DOHH2 (cell line): ENCODE measurements around the gene PROM1.

Experiments
- H3F3A ChIP-seq: fragments of 200-600 bp; sonication (generic), shearing (Covaris generic); 2 replicates; pipeline ENCODE4 v1.6.0; 2016; ENCODE audit warnings: antibody characterized with exemption, mild to moderate bottlenecking; ENCODE audit not compliant: control insufficient read depth, insufficient read depth
- H3K27ac ChIP-seq: fragments of 200-600 bp; sonication (generic); 2 replicates; pipeline ENCODE4 v1.5.1; 2014; ENCODE audit warnings: low read depth, mild to moderate bottlenecking, low read length, moderate library complexity
- H3K27me3 ChIP-seq: fragments of 200-600 bp; sonication (generic); 2 replicates; pipeline ENCODE4 v1.6.1; 2014; ENCODE audit warnings: mild to moderate bottlenecking, low read length, mixed read lengths; ENCODE audit not compliant: control insufficient read depth
- H3K36me3 ChIP-seq: fragments of 200-600 bp; sonication (generic); 2 replicates; pipeline ENCODE4 v1.6.1; 2014; ENCODE audit warnings: mild to moderate bottlenecking, low read length, moderate library complexity, mixed read lengths; ENCODE audit not compliant: control insufficient read depth
- H3K4me1 ChIP-seq: fragments of 200-600 bp; sonication (generic); 2 replicates; pipeline ENCODE4 v1.6.1; 2014; ENCODE audit warnings: mild to moderate bottlenecking, low read length, mixed read lengths; ENCODE audit not compliant: control insufficient read depth
- H3K4me2 ChIP-seq: fragments of 200-600 bp; sonication (generic); 2 replicates; pipeline ENCODE4 v1.6.0; 2014; ENCODE audit warnings: mild to moderate bottlenecking, low read length, moderate library complexity
- H3K4me3 ChIP-seq: fragments of 200-600 bp; sonication (generic); 2 replicates; pipeline ENCODE4 v1.5.1; 2014; ENCODE audit warnings: mild to moderate bottlenecking, low read length, mixed read lengths
- H3K79me2 ChIP-seq: fragments of 200-600 bp; sonication (generic); 2 replicates; pipeline ENCODE4 v1.6.1; 2014; ENCODE audit warnings: mild to moderate bottlenecking, low read length, mixed read lengths; ENCODE audit not compliant: control insufficient read depth
- H3K9me2 ChIP-seq: fragments of 200-600 bp; sonication (generic); replicated peaks from 2 replicates; pipeline ENCODE4 v1.6.1; 2014; ENCODE audit warnings: mild to moderate bottlenecking, low read length, mixed read lengths; ENCODE audit not compliant: control insufficient read depth
- H3K9me3 ChIP-seq: fragments of 200-600 bp; sonication (generic); 2 replicates; pipeline ENCODE4 v1.6.1; 2014; ENCODE audit warnings: antibody characterized with exemption, low read length, mixed read lengths; ENCODE audit not compliant: control insufficient read depth, insufficient read depth
- H4K20me1 ChIP-seq: fragments of 200-600 bp; sonication (generic); 2 replicates; pipeline ENCODE4 v1.6.0; 2014; ENCODE audit warnings: low read depth, mild to moderate bottlenecking, antibody characterized with exemption, low read length, moderate library complexity; ENCODE audit not compliant: control insufficient read depth, insufficient read depth
- EZH2phosphoT487 ChIP-seq: fragments of 200-600 bp; sonication (generic); IDR thresholded peaks from 2 replicates; pipeline ENCODE4 v1.6.1; 2017; ENCODE audit warnings: borderline replicate concordance, mild to moderate bottlenecking, antibody characterized with exemption, low read length, moderate library complexity, mixed read lengths
- TF ChIP-seq, protein P1 (sequence below): fragments of 200-600 bp; sonication (generic); IDR thresholded peaks from one replicate; pipeline ENCODE4 v1.5.1; 2014; ENCODE audit warnings: antibody characterized with exemption, mild to moderate bottlenecking, low read depth, low read length; ENCODE audit not compliant: poor library complexity, severe bottlenecking

Gene PROM1

DNA sequence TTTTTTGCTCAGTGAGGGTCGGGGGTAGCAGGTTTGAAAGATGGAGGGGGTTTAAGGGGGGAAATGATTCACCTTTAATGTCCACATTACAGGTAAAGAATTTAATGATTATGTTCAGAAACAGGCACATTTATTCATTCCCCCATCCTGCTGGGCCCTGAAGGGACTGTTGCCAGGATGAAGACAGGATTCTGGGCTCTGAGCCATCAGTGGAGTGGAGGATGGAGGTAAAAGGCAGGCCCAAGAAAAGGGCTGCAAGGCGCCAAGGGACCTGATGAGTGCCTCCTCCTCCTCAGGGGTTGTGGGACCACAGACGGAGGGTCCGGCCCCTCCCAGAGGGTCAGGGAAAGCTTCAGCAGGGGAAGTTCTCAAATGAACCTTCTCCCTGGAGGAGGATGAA is 40.4 kb upstream of the PROM1 start:
- Histone ChIP-seq H3K27me3 (0 out of 2 replicates have a peak, but pooled peaks cover 10% of the 10 kb centered on the region), H3K9me2 (no peaks in the 10 kb centered on the region), H3F3A (no peaks in the 10 kb centered on the region), H3K79me2 (no peaks in the 10 kb centered on the region), H3K4me1 (no peaks in the 10 kb centered on the region), H3K36me3 (no peaks in the 10 kb centered on the region), H4K20me1 (no peaks in the 10 kb centered on the region), H3K4me3 (no peak overlapping the region), H3K9me3 (no peaks in the 10 kb centered on the region), H3K27ac (no peak overlapping the region), H3K4me2 (no peak overlapping the region)
- no peak for TF ChIP-seq EZH2phosphoT487
- TF ChIP-seq, protein P1, sequence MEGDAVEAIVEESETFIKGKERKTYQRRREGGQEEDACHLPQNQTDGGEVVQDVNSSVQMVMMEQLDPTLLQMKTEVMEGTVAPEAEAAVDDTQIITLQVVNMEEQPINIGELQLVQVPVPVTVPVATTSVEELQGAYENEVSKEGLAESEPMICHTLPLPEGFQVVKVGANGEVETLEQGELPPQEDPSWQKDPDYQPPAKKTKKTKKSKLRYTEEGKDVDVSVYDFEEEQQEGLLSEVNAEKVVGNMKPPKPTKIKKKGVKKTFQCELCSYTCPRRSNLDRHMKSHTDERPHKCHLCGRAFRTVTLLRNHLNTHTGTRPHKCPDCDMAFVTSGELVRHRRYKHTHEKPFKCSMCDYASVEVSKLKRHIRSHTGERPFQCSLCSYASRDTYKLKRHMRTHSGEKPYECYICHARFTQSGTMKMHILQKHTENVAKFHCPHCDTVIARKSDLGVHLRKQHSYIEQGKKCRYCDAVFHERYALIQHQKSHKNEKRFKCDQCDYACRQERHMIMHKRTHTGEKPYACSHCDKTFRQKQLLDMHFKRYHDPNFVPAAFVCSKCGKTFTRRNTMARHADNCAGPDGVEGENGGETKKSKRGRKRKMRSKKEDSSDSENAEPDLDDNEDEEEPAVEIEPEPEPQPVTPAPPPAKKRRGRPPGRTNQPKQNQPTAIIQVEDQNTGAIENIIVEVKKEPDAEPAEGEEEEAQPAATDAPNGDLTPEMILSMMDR = no peak

DNA sequence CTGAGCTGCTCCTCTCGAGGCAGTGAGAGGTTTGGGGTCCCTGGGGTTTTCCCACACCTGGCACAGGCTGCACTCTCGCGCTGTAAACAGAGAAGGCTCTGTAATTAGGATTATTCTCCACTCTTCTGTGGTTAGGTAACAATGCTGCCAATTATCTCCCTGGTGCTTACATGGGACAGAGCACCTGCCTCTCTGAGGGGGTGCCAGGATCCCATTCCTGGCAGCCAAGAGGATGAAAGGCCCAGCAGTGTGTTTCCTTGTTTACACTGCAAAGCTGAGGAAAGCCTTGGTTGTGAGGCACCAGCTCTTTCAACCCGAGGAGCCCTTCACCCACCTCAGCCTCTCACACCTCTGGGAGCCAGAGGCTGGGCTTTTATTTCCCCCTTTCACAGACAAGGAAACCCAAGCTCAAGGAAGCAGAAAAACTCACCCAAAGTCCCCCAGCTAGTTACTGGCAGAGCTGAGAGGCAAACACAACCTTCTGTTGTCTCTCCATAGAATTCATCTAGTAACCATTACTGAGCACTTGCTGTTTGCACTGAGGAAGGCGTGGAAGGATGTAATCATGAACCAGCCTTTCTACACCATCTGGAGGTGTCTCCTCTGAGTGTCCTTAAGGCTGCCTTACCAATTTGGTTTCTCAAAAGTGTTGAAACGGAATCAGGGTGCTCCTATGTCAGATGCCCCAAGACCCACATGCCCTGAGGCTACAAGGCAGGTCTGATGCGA is 39.7 kb upstream of the PROM1 start:
- Histone ChIP-seq H4K20me1 (no peaks in the 10 kb centered on the region), H3K4me3 (no peak overlapping the region), H3K27ac (no peak overlapping the region), H3K27me3 (0 out of 2 replicates have a peak, but pooled peaks cover 10% of the 10 kb centered on the region), H3K79me2 (no peaks in the 10 kb centered on the region), H3K9me3 (no peaks in the 10 kb centered on the region), H3K9me2 (no peaks in the 10 kb centered on the region), H3K36me3 (no peaks in the 10 kb centered on the region), H3F3A (no peaks in the 10 kb centered on the region), H3K4me2 (no peak overlapping the region), H3K4me1 (no peaks in the 10 kb centered on the region)
- TF ChIP-seq EZH2phosphoT487 = no peak
- TF ChIP-seq, protein P1 = no peak

DNA sequence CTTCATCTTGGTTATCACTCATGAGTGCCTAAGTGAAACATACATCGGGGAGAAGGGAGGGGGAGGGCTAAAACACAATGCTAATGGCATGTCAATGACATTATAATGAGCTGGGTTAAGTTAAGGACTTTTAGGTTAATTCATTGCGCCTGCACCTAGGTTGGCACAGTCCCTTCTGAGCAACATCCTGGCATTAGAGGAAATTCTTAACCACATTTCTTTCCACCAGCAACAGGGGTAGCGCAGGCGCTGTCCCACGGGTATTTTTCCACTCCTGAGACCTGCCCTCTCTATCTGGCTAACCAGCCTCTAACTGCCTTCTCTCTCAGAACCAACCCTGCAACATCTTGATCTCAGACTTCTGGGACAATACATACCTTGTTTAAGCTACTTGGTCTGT is 39.0 kb upstream of the PROM1 start:
- no peaks in the 10 kb centered on the region for H3K36me3 ChIP-seq
- H3K79me2 ChIP-seq = no peaks in the 10 kb centered on the region
- no peaks in the 10 kb centered on the region for H4K20me1 ChIP-seq
- no peak for TF ChIP-seq EZH2phosphoT487
- TF ChIP-seq, protein P1 = no peak
- no peaks in the 10 kb centered on the region for H3F3A ChIP-seq
- H3K4me1 ChIP-seq = no peaks in the 10 kb centered on the region
- H3K4me2 ChIP-seq = no peak overlapping the region
- no peaks in the 10 kb centered on the region for H3K9me2 ChIP-seq
- H3K4me3 ChIP-seq = no peak overlapping the region
- H3K27me3 ChIP-seq = 0 out of 2 replicates have a peak, but pooled peaks cover 10% of the 10 kb centered on the region
- no peak overlapping the region for H3K27ac ChIP-seq
- H3K9me3 ChIP-seq = no peaks in the 10 kb centered on the region
